Measurements from ENCODE around the gene LRRC2.

LRRC2 gene

DNA sequence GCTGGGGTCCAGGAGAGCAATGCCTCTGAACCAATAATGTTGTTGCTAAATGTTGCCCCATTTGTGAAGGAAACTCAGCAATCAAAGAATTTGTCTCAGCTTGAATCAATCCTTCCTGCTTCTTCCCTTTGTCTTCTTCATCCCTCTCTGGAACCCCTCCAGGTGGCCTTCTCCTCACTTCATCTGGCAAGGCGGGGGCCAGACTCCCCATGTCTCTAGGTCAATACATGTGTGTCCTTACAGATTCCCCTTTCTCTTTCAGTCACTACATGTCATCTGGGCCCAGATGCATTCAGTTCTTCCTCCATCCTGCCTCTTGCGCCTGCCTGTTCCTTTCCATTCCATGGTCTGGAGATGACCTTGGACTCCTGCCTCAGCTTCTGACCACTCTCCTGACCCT lies 93.4 kb downstream of the LRRC2 start:
- no peak for DNase-seq

DNA sequence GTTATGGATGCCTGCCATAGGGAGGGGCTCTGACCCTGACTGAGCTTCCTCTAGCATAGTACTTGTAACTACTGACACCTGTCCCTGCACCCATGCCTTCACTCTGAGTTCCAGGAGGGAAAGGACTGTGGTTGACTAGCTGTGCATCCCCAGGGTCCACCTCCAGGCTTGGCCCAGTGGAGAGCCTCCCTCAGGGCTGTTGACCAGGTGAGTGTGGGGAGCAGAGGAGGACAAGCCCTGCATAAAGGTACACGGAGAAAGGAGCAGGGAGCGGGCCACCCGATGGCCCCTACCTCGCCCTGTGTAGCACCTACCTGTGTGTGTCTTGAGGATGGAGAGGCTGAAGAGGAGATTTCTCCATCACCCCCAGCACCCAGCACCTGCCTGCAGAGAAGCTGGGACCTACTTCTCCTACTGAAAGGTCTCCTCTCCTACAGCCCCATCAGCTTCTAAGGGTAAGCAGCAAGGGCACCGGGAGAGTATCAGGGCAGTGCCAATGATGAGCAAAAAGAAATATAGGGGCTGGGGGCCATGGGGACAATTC lies 94.7 kb downstream of the LRRC2 start:
- DNase-seq: no peak

DNA sequence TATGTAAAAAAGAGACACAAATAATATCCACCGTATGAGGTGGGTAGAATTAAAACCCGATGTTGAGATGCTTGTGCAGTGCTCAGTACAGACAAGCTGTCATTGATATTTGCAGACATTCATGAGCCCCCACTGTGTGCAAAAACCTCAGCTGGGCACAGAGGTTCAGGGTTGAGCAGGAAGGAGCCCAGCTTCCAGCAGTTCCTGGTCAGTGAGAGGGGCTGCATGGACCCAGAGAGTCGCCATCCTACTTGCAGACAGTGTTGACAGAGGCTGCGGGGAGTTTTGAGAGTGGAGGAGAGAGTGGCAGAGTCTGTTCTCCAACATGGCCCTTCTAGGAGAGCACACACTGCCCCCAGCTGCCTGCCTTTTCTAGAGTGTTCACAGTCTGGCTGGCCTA lies 95.3 kb downstream of the LRRC2 start:
- DNase-seq: no peak

DNA sequence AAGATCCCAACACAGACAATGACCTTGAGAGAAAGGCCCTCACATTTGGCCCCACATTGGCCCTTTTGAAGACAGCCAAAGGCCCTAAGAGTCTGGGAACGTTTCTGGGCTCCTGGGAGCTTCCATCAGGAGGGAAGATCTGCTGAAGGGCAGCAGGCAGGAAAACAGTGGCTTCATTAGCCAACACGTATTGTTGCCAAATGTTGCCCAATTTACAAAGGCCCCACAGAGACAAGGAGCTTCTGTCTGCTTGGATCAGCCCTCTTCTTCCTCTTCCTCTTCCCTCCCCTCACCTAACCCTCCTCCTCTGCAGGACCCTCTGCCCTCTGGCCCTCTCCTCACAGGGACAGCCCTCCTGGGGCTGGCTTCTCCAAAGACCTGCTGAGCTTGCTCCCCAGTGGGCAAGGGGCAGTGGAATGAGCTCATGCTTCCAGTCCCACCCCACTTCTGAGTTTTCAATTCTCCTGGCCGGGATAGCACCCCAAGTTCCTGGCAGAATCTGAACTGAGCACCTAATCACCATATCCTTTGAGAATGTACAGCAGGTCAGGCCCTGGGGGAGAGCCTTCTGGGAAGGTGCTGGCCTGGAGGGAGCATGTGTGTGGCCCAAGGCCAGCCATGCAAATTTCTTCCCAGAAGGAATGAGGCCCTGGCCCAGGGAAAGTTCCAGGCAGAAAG lies 96.3 kb downstream of the LRRC2 start:
- DNase-seq: no peak

DNA sequence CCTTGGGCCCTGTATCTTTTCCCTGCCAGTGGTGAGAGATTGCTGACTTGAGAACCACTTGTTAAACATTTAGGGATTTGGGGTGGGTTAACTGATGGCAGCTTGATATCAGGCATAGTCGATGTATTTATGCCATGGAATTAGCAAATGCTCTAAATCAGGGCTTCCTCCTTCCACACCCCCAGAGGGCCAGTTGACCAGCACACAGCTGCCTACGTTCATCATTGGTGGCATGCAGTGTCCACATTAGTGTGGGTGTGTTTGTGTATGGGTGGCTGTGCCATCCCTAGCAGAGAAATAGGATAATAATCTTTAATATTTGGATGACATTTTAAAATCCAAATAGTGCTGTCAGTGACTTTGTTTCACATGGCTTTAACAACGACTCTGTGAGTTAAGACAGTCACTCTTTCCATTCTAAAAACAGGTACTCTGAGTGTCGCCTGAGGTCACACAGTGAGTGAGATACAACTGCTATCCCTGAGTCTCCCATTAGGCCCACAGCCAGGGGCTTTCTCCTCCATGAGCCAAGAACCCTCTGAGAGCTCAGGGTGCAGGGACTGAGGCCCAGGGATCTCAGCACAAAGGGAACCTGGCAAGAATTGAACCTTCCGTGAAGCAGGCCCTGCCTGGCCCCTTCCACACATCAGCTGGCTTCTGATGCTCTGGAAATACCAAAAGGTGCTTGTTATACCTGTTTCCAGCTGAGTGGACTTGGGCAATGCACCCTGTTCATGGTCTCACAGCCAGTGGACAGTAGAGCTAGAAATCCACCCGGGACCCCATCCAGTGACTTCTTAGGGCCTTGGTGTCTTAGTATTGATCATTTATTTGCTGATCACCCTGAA lies 97.1 kb downstream of the LRRC2 start:
- no peak for DNase-seq

DNA sequence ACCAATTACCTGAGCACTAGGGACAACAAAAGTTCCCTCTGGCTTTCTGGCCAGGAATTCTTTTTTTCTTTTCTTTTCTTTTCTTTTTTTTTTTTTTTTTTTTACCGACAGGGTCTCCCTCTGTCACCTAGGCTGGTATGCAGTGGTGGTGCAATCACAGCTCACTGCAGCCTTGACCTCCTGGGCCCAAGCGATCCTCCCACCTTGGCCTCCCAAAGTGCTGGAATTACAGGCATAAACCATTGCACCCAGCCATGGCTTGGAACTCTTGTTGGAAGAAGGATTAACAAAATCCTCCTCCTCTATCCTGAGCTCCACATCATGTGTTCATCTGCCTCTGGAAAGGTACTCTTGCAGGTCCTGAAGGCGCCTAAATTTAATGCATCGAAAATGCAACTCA lies 98.5 kb downstream of the LRRC2 start:
- no peak for DNase-seq

DNA sequence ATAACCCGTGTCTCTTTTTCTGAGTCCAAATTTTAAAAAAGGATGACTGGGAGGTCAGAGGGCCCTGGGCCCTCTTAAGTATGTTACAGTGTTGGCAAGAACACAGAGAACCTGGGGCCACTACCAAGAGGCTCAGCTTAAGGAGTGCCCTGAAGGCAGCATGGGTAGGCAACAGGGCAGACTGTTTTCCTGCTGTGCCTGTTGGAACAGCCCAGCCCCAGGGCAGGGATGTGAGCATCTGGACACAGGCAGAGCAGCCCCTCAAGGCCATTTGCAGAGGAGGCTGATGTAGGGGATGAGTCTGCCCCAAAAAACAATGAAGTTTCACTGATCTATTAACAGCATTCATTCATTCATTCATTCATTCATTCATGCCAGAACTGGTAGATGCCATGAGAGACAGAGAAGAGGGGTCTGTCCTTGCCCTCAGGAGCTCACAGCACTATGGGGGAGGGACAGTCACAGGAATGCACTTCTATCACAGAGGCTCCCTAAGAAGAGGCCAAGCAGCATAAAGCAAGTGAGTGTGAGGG lies 99.2 kb downstream of the LRRC2 start:
- no peak for DNase-seq

DNA sequence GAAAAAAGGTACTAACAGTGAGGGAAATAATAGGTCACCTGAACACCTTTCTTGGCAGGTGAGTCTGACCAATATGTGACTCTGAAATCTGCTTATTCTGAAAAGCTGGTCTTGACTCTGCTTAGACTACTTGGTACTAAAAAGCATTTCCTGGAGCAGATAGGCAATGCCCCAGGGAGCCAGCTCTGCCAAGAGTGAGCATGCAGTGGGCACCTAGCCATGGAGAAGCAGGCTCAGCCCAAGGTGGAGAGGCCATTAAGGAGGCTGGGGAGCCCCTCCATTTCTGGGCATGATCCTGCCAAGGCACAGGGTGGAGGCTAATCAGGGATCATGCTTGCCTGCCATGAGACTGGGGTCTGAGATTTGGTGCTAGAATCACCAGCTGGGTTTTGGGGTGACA lies 99.8 kb downstream of the LRRC2 start:
- no peak for DNase-seq

All from cerebellar nuclear complex (tissue), 1 donor.